Liver (tissue), 9 donors: ENCODE results near the gene LY6G5B. TPM values are rescaled to one million over a fixed set of nuclear protein-coding genes. Genes with fewer than 3 reads are reported as not detected.

ENCODE experiments used
- DNase-seq: peaks from one replicate; pipeline ENCODE4 v3.0.0-alpha.2; 2017; ENCODE audit warnings: low spot score
- H3K27ac ChIP-seq, 2 donors: one replicate each; pipeline ENCODE4 v1.7.0; 2013; ENCODE audit warnings: inconsistent platforms in 2 of 2, low read length in 2 of 2, control low read depth in 1 of 2, low read depth in 1 of 2, mild to moderate bottlenecking in 1 of 2
- H3K27me3 ChIP-seq, 4 donors: one replicate each; pipeline versions ENCODE4 v1.6.1 to v1.7.0; 2013; ENCODE audit warnings: low read length in 3 of 4, inconsistent platforms in 1 of 4, mild to moderate bottlenecking in 1 of 4, moderate library complexity in 1 of 4; ENCODE audit not compliant: control insufficient read depth in 4 of 4, insufficient read depth in 4 of 4
- H3K36me3 ChIP-seq, 4 donors: one replicate each; pipeline versions ENCODE4 v1.6.1 to v1.7.0; 2013; ENCODE audit warnings: low read length in 3 of 4, mild to moderate bottlenecking in 3 of 4, low read depth in 1 of 4, moderate library complexity in 1 of 4; ENCODE audit not compliant: control insufficient read depth in 4 of 4, insufficient read depth in 3 of 4
- H3K4me1 ChIP-seq, 4 donors: one replicate each; pipeline versions ENCODE4 v1.6.1 to v1.7.0; 2013; ENCODE audit warnings: low read length in 3 of 4, mild to moderate bottlenecking in 3 of 4, moderate library complexity in 1 of 4; ENCODE audit not compliant: control insufficient read depth in 4 of 4, insufficient read depth in 4 of 4
- H3K4me3 ChIP-seq, 3 donors: one replicate each; pipeline versions ENCODE4 v1.6.1 to v1.7.0; 2013; ENCODE audit warnings: low read length in 3 of 3, control low read depth in 1 of 3, low read depth in 1 of 3, mild to moderate bottlenecking in 1 of 3
- H3K9ac ChIP-seq, 2 donors: one replicate each; pipeline ENCODE4 v1.7.0; 2013; ENCODE audit warnings: low read length in 2 of 2, mild to moderate bottlenecking in 2 of 2, moderate library complexity in 2 of 2, control low read depth in 1 of 2, low read depth in 1 of 2
- H3K9me3 ChIP-seq, 4 donors: one replicate each; pipeline versions ENCODE4 v1.6.1 to v1.7.0; 2013; ENCODE audit warnings: low read length in 3 of 4; ENCODE audit not compliant: control insufficient read depth in 4 of 4
- EGR1 ChIP-seq, 2 donors: IDR thresholded peaks; 2 replicates each; pipeline ENCODE4 v1.6.1; 2016 to 2018; ENCODE audit warnings: antibody characterized with exemption in 2 of 2, low read depth in 2 of 2
- FOXA1 ChIP-seq: IDR thresholded peaks from 2 replicates; pipeline ENCODE4 v1.6.1; 2016; ENCODE audit warnings: antibody characterized with exemption
- FOXA2 ChIP-seq: IDR thresholded peaks from 2 replicates; pipeline ENCODE4 v1.6.1; 2016; ENCODE audit warnings: antibody characterized with exemption
- GABPA ChIP-seq, 2 donors: IDR thresholded peaks in 1 of 2; conservative IDR thresholded peaks in 1 of 2; 2 replicates each; pipeline ENCODE4 v1.6.1; 2016; ENCODE audit warnings: antibody characterized with exemption in 2 of 2, mild to moderate bottlenecking in 1 of 2, moderate library complexity in 1 of 2
- HNF4A ChIP-seq, 2 donors: conservative IDR thresholded peaks; 2 replicates each; pipeline ENCODE4 v1.6.1; 2016; ENCODE audit warnings: antibody characterized with exemption in 2 of 2, mild to moderate bottlenecking in 2 of 2
- JUND ChIP-seq, 2 donors: IDR thresholded peaks; 2 replicates each; pipeline ENCODE4 v1.6.1; 2016; ENCODE audit warnings: antibody characterized with exemption in 2 of 2
- NR2F2 ChIP-seq: IDR thresholded peaks from 2 replicates; pipeline ENCODE4 v1.6.1; 2016; ENCODE audit warnings: antibody characterized with exemption
- RAD21 ChIP-seq, 2 donors: IDR thresholded peaks; 2 replicates each; pipeline ENCODE4 v1.6.1; 2016; ENCODE audit warnings: antibody characterized with exemption in 2 of 2, mild to moderate bottlenecking in 2 of 2
- RXRA ChIP-seq, 2 donors: IDR thresholded peaks; 2 replicates each; pipeline ENCODE4 v1.6.1; 2017 to 2018; ENCODE audit warnings: antibody characterized with exemption in 2 of 2, mild to moderate bottlenecking in 1 of 2
- YY1 ChIP-seq: IDR thresholded peaks from 2 replicates; pipeline ENCODE4 v1.6.1; 2016; ENCODE audit warnings: antibody characterized with exemption, mild to moderate bottlenecking
- WGBS: extraction: QIAGEN DNeasy Blood & Tissue Kit; methylation state at CpG from one replicate; pipeline ENCODE4 v1.1.7; 2013; 5-methylcytosine and 5-hydroxymethylcytosine counted together
- polyA plus RNA-seq, 2 donors: library from polyadenylated mRNA; stranded (reverse) in 1 of 2; unstranded in 1 of 2; fragments of 200-250 nt in 1 of 2; fragments of >200 nt in 1 of 2; fragmentation: Nextera tagmentation in 1 of 2; extraction: Ambion mirVana in 1 of 2; gene quantifications; one replicate each; pipeline versions ENCODE4 v1.2.1 to v1.2.3, GENCODE V29; 2013 to 2015
- total RNA-seq, 2 donors: library from RNA; depleted of rRNA; stranded (reverse); fragments of >200 nt; gene quantifications; one replicate each; pipeline ENCODE4 v1.2.3, GENCODE V29; 2014
- TF ChIP-seq, protein P1 (sequence below): IDR thresholded peaks from 2 replicates; pipeline ENCODE4 v1.6.1; 2016; ENCODE audit warnings: antibody characterized with exemption
- TF ChIP-seq, protein P2 (sequence below): fragments of 150-350 bp; IDR thresholded peaks from 2 replicates; pipeline ENCODE4 v1.5.1; 2017; ENCODE audit warnings: improper control_type of control experiment, low read depth, low read length; ENCODE audit not compliant: missing input control
- TF ChIP-seq, protein P3 (sequence below): IDR thresholded peaks from 2 replicates; pipeline ENCODE4 v1.6.1; 2016; ENCODE audit warnings: antibody characterized with exemption
- donor health status: healthy.
- donor health status: healthy.
- donor health status: healthy.
- donor health status: healthy.
- donor health status: healthy.

LY6G5B gene
- total and polyA plus RNA-seq, 4 donors: 1.2 to 5.9 (median 2.1) TPM

DNA sequence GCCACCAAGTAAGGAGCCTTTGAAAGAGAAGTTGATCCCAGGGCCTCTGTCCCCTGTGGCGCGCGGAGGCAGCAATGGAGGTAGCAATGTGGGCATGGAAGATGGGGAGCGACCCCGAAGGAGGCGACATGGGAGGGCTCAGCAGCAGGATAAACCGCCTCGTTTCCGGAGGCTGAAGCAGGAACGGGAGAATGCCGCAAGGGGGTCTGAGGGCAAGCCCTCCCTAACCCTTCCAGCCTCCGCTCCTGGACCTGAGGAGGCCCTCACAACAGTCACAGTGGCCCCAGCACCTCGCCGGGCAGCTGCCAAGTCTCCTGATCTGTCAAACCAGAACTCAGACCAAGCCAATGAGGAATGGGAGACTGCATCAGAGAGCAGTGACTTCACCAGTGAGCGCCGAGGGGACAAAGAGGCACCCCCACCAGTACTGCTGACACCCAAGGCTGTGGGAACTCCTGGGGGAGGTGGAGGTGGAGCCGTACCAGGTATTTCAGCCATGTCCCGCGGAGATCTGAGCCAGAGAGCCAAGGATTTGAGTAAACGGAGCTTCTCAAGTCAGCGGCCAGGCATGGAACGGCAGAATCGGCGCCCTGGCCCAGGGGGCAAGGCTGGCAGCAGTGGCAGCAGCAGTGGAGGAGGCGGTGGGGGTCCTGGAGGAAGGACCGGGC, 37.4 kb upstream of the LY6G5B start:
- 95% methylated on average over 26 of the region's 26 CpGs for WGBS
- Histone ChIP-seq H3K4me3 (no peak overlapping the region), H3K36me3 (peaks cover 47 to 88% (median 60%) of the 10 kb centered on the region in 4 donors), H3K27me3 (no peaks in the 10 kb centered on the region), H3K9ac (no peak overlapping the region), H3K27ac (no peak overlapping the region), H3K4me1 (peaks cover 2 to 23% (median 17%) of the 10 kb centered on the region in 4 donors), H3K9me3 (no peaks in the 10 kb centered on the region)
- TF ChIP-seq, protein P1, sequence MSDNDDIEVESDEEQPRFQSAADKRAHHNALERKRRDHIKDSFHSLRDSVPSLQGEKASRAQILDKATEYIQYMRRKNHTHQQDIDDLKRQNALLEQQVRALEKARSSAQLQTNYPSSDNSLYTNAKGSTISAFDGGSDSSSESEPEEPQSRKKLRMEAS: no peak
- TF ChIP-seq RAD21 (IDR thresholded peaks at IDR 0.05): no peak
- TF ChIP-seq, protein P2, sequence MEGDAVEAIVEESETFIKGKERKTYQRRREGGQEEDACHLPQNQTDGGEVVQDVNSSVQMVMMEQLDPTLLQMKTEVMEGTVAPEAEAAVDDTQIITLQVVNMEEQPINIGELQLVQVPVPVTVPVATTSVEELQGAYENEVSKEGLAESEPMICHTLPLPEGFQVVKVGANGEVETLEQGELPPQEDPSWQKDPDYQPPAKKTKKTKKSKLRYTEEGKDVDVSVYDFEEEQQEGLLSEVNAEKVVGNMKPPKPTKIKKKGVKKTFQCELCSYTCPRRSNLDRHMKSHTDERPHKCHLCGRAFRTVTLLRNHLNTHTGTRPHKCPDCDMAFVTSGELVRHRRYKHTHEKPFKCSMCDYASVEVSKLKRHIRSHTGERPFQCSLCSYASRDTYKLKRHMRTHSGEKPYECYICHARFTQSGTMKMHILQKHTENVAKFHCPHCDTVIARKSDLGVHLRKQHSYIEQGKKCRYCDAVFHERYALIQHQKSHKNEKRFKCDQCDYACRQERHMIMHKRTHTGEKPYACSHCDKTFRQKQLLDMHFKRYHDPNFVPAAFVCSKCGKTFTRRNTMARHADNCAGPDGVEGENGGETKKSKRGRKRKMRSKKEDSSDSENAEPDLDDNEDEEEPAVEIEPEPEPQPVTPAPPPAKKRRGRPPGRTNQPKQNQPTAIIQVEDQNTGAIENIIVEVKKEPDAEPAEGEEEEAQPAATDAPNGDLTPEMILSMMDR: no peak
- no peak for TF ChIP-seq GABPA (IDR thresholded peaks at IDR 0.05 in 1 of 2, conservative IDR thresholded peaks at IDR 0.05 in 1 of 2)
- DNase-seq: no peak

DNA sequence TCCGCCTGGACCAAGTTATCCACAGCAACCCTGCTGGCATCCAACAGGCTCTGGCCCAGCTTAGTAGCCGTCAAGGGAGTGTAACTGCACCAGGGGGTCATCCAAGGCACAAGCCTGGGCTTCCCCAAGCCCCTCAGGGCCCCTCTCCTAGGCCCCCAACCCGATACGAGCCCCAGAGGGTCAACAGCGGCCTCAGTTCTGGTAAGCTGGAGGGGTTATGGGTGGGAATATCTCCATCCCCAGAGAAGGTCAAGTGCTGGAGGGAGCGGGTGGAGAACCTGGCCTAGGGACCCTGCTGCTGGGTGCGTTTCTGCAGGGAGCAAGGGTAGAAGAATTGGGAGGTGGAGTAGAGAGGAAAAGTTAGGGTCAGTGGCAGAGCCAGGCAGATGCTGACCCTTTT, 36.3 kb upstream of the LY6G5B start:
- no peak for DNase-seq
- Histone ChIP-seq H3K27me3 (no peaks in the 10 kb centered on the region), H3K27ac (no peak overlapping the region), H3K9me3 (no peaks in the 10 kb centered on the region), H3K4me3 (no peak overlapping the region), H3K36me3 (peaks cover 43 to 85% (median 53%) of the 10 kb centered on the region in 4 donors), H3K9ac (no peak overlapping the region), H3K4me1 (peaks cover 2 to 23% (median 17%) of the 10 kb centered on the region in 4 donors)
- TF ChIP-seq, protein P2: no peak
- TF ChIP-seq YY1 (no peak), GABPA (IDR thresholded peaks at IDR 0.05 in 1 of 2, conservative IDR thresholded peaks at IDR 0.05 in 1 of 2) (no peak), FOXA2 (no peak), EGR1 (IDR thresholded peaks at IDR 0.05; ENCODE audit: low read depth in 2 of 2) (no peak), FOXA1 (no peak), RAD21 (IDR thresholded peaks at IDR 0.05) (no peak), RXRA (IDR thresholded peaks at IDR 0.05) (no peak), HNF4A (conservative IDR thresholded peaks at IDR 0.05) (no peak), NR2F2 (no peak), JUND (IDR thresholded peaks at IDR 0.05) (no peak)
- TF ChIP-seq, protein P3, sequence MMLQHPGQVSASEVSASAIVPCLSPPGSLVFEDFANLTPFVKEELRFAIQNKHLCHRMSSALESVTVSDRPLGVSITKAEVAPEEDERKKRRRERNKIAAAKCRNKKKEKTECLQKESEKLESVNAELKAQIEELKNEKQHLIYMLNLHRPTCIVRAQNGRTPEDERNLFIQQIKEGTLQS: no peak
- TF ChIP-seq, protein P1: no peak
- WGBS: 95% methylated on average over 7 of the region's 7 CpGs
